Ascending aorta (tissue), 2 donors: ENCODE data around the gene GALM. TPM values are rescaled to one million over a fixed set of nuclear protein-coding genes. Genes with fewer than 3 reads are reported as not detected.
A peak's percentile ranks its signal among the peaks of the same experiment; 100 is the strongest.

Experiments used
- DNase-seq, 2 donors: peaks; one replicate each; pipeline ENCODE4 v3.0.0-alpha.2; 2019; ENCODE audit warnings: low spot score in 2 of 2
- H3K27ac ChIP-seq, 2 donors: fragments of 200-600 bp; sonication (generic); one replicate each; pipeline ENCODE4 v1.5.1; 2016 to 2017; ENCODE audit warnings: mild to moderate bottlenecking in 1 of 2
- H3K27me3 ChIP-seq: fragments of 200-600 bp; sonication (generic); one replicate; pipeline ENCODE4 v1.5.1; 2017
- H3K36me3 ChIP-seq, 2 donors: fragments of 200-600 bp; sonication (generic); one replicate each; pipeline ENCODE4 v1.5.1; 2016
- H3K4me1 ChIP-seq, 2 donors: fragments of 200-600 bp; sonication (generic); one replicate each; pipeline ENCODE4 v1.5.1; 2016 to 2017; ENCODE audit warnings: mild to moderate bottlenecking in 1 of 2
- H3K4me3 ChIP-seq, 2 donors: fragments of 200-600 bp; sonication (generic); one replicate each; pipeline ENCODE4 v1.5.1; 2016 to 2017; ENCODE audit warnings: mild to moderate bottlenecking in 1 of 2
- H3K9me3 ChIP-seq, 2 donors: fragments of 200-600 bp; sonication (generic); one replicate each; pipeline ENCODE4 v1.5.1; 2016
- CTCF ChIP-seq, 3 experiments: fragments of 200-600 bp in 2 of 3; fragments of 450-650 bp in 1 of 3; sonication (generic) in 2 of 3; IDR thresholded peaks; one replicate each; pipeline ENCODE4 v1.5.1; 2016 to 2019; ENCODE audit warnings: antibody characterized with exemption in 3 of 3, mild to moderate bottlenecking in 1 of 3, moderate library complexity in 1 of 3
- intact Hi-C: fragments of 100-400 bp; cut with DNase I; formaldehyde crosslinking; loops from one replicate; pipeline ENCODE4 v1.15.1; 2023
- total RNA-seq: library from RNA; depleted of rRNA; stranded (reverse); fragments of >200 nt; gene quantifications from one replicate; pipeline ENCODE4 v1.1.0, GENCODE V29; 2016

Gene GALM
- total RNA-seq, 1 donor from 2014 or later: 1.4 TPM

- no peak for TF ChIP-seq CTCF (IDR thresholded peaks at IDR 0.05)
- intact Hi-C loops: loop anchor here (1.0 to 5.0 kb wide), 3 partner anchors 49 to 84 kb away; partner anchors contain the start of gene SRSF7
Measured at GRCh38 chr2:38666556-38666910, 619 bp downstream of the GALM start.

GRCh38 chr2:38668092-38668491, 2.2 kb downstream of the GALM start:
- DNase-seq: no peak
- intact Hi-C loops: loop anchor here (5.0 kb wide), 1 partner anchor 51 kb away; no protein-coding TSS in a partner anchor
- peak overlapping the region in 1 of 2 donors; percentile 78 for H3K4me3 ChIP-seq
- peaks cover 0 to 7% of the 10 kb centered on the region in 2 donors for H3K4me1 ChIP-seq
- no peak for TF ChIP-seq CTCF (IDR thresholded peaks at IDR 0.05)
- H3K9me3 ChIP-seq: no peaks in the 10 kb centered on the region
- peak overlapping the region in 1 of 2 donors; percentile 11 for H3K27ac ChIP-seq
- no peaks in the 10 kb centered on the region for H3K36me3 ChIP-seq
- H3K27me3 ChIP-seq: no peaks in the 10 kb centered on the region

More at GRCh38 chr2:38666556-38666910, 619 bp downstream of the GALM start:
- H3K9me3 ChIP-seq: no peaks in the 10 kb centered on the region
- peak overlapping the region; percentile 78 to 80 for H3K4me3 ChIP-seq
- H3K27ac ChIP-seq: peak overlapping the region; percentile 60 to 80
- no peaks in the 10 kb centered on the region for H3K27me3 ChIP-seq
- peaks cover 0 to 7% of the 10 kb centered on the region in 2 donors for H3K4me1 ChIP-seq
- no peak for DNase-seq
- no peaks in the 10 kb centered on the region for H3K36me3 ChIP-seq

- no peaks in the 10 kb centered on the region for H3K9me3 ChIP-seq
- no peaks in the 10 kb centered on the region for H3K27me3 ChIP-seq
- intact Hi-C loops: loop anchor here (5.0 kb wide), 1 partner anchor 52 kb away; no protein-coding TSS in a partner anchor
- TF ChIP-seq CTCF (IDR thresholded peaks at IDR 0.05): no peak
- DNase-seq: no peak
- H3K4me1 ChIP-seq: peaks cover 0 to 7% of the 10 kb centered on the region in 2 donors
- no peak overlapping the region for H3K27ac ChIP-seq
- no peaks in the 10 kb centered on the region for H3K36me3 ChIP-seq
- H3K4me3 ChIP-seq: no peak overlapping the region
Measured at GRCh38 chr2:38668779-38669479, 3.0 kb downstream of the GALM start.

GRCh38 chr2:38671303-38671702, 5.4 kb downstream of the GALM start:
- Histone ChIP-seq H3K27ac (no peak overlapping the region), H3K36me3 (peaks cover 0 to 2% of the 10 kb centered on the region in 2 donors), H3K9me3 (no peaks in the 10 kb centered on the region), H3K4me1 (peaks cover 0 to 7% of the 10 kb centered on the region in 2 donors), H3K27me3 (no peaks in the 10 kb centered on the region), H3K4me3 (no peak overlapping the region)
- intact Hi-C loops: no loop called here
- no peak for TF ChIP-seq CTCF (IDR thresholded peaks at IDR 0.05)
- no peak for DNase-seq

- no peak for TF ChIP-seq CTCF (IDR thresholded peaks at IDR 0.05)
- no peak for DNase-seq
- peaks cover 0 to 3% of the 10 kb centered on the region in 2 donors for H3K4me1 ChIP-seq
- H3K27me3 ChIP-seq: no peaks in the 10 kb centered on the region
- H3K27ac ChIP-seq: no peak overlapping the region
- H3K4me3 ChIP-seq: no peak overlapping the region
- intact Hi-C loops: no loop called here
- peaks cover 0 to 8% of the 10 kb centered on the region in 2 donors for H3K36me3 ChIP-seq
- H3K9me3 ChIP-seq: no peaks in the 10 kb centered on the region
Measured at GRCh38 chr2:38671946-38672345, 6.0 kb downstream of the GALM start.
